ENCODE data around the gene PPP1R3F.
"Not testable (repeated sequence)": the region's sequence is repeated elsewhere in the genome, so short reads cannot be mapped to it uniquely, and the experiment has no call there.

The PPP1R3F gene

DNA sequence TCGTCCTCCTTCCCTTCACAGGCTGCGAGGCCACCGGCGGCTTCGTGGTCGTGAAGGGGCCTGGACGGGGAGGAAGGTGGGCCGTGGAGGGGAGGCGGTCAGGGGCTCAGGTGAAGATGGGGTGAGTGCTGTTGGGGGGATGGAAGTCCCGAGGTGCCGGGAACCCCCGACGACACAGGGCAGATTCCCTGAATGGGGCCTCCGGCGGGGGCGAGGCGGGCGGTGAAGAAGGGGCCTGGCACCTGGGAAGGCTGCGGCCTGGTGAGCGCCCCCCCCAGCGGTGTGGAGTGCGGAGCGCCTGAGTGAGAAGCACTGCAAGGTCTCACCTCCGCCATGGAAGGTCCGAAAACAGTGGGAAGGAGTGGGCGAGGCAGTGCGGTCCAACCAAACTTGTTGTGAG lies 52.7 kb downstream of the PPP1R3F start:
- DNase-seq = not testable (repeated sequence)

GRCh38 chrX:49323735-49324134 lies 54.1 kb downstream of the PPP1R3F start:
- DNase-seq = not testable (repeated sequence)

DNA sequence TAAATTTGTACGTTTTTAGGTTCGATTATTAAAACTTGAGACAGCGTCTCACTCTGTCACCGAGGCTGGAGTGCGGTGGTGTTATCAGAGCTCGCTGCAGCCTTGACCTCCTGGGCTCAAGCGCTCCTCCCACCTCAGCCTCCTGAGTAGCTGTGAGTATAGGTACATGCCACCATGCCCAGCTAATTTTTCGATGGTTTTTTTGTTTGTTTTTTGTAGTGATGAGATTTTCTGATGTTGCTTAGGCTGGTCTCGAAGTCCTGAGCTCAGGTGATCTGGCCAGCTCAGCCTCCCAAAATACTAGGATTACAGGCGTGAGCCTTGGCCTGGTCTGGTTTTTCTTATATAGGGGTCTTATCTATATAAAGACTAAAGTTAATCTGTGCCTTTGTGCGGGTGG lies 60.8 kb downstream of the PPP1R3F start:
- DNase-seq = not testable (repeated sequence)

DNA sequence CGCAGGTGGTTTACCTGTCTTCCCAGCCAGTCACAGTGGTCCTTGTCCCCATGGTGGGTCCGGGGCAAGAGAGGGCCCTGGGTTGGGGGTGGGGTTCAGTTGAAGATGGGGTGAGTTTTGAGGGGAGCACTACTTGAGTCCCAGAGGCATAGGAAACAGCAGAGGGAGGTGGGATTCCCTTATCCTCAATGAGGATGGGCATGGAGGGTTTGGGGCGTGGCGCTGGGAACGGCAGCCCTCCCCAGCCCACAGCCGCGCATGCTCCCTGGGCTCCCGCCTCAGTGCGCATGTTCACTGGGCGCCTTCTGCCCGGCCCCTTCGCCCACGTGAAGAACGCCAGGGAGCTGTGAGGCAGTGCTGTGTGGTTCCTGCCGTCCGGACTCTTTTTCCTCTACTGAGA lies 61.7 kb downstream of the PPP1R3F start, which contains the start of gene GAGE13:
TSS of gene GAGE13 (plus strand) at position 301 of the 400 bp plus-strand sequence. CDS start 1,156 bp downstream, outside the sequence.
- not testable (repeated sequence) for DNase-seq

DNA sequence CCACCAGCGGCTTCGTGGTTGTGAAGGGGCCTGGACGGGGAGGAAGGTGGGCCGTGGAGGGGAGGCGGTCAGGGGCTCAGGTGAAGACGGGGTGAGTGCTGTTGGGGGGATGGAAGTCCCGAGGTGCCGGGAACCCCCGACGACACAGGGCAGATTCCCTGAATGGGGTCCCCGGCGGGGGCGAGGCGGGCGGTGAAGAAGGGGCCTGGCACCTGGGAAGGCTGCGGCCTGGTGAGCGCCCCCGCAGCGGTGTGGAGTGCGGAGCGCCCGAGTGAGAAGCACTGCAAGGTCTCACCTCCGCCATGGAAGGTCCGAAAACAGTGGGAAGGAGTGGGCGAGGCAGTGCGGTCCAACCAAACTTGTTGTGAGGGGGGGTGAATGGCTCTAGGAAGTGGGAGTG lies 62.2 kb downstream of the PPP1R3F start:
- DNase-seq = not testable (repeated sequence)
